Measurements from ENCODE around the gene DDX60.
A peak's percentile ranks its signal among the peaks of the same experiment; 100 is the strongest.

DDX60 gene

GRCh38 chr4:168248176-168248710 lies 70.3 kb downstream of the DDX60 start:
- H3K36me3 ChIP-seq (ENCODE audit: control insufficient read depth in 2 of 2, insufficient read depth in 1 of 2, low read length in 2 of 2), result no peaks in the 10 kb centered on the region
- POLR2A ChIA-PET, result no interaction called here
- H3K4me3 ChIP-seq (ENCODE audit: low read depth, low read length), result no peak overlapping the region
- H3K9me3 ChIP-seq (ENCODE audit: control insufficient read depth, insufficient read depth, low read depth, low read length), result no peaks in the 10 kb centered on the region
- H3K4me1 ChIP-seq (ENCODE audit: control insufficient read depth, insufficient read depth, low read length), result no peaks in the 10 kb centered on the region
- no peak overlapping the region for H3K27ac ChIP-seq (ENCODE audit: extremely low read depth, low read depth, low read length)
- CTCF ChIA-PET, result no interaction called here
- no peak for TF ChIP-seq ZNF211 (tag by site-specific recombination; IDR thresholded peaks at IDR 0.05; ENCODE audit: low read depth)
- no peak for TF ChIP-seq ZNF48 (tag by site-specific recombination; IDR thresholded peaks at IDR 0.05)
- no peak for TF ChIP-seq SP3 (tag by site-specific recombination; IDR thresholded peaks at IDR 0.05)
- TF ChIP-seq ZNF654 (tag by site-specific recombination; IDR thresholded peaks at IDR 0.05; ENCODE audit: low read depth), result no peak
- TF ChIP-seq ZNF140 (tag by site-specific recombination; IDR thresholded peaks at IDR 0.05), result no peak
- TF ChIP-seq ZNF596 (tag by site-specific recombination; IDR thresholded peaks at IDR 0.05), result no peak
- no peak for TF ChIP-seq ZNF747 (tag by site-specific recombination; IDR thresholded peaks at IDR 0.05)
- TF ChIP-seq ZNF223 (tag by site-specific recombination; IDR thresholded peaks at IDR 0.05), result no peak

GRCh38 chr4:168247603-168248002 lies 70.9 kb downstream of the DDX60 start:
- no peaks in the 10 kb centered on the region for H3K36me3 ChIP-seq (ENCODE audit: control insufficient read depth in 2 of 2, insufficient read depth in 1 of 2, low read length in 2 of 2)
- no peak for TF ChIP-seq ZSCAN16 (tag by site-specific recombination; IDR thresholded peaks at IDR 0.05)
- POLR2A ChIA-PET, result no interaction called here
- H3K9me3 ChIP-seq (ENCODE audit: control insufficient read depth, insufficient read depth, low read depth, low read length), result no peaks in the 10 kb centered on the region
- H3K4me1 ChIP-seq (ENCODE audit: control insufficient read depth, insufficient read depth, low read length), result no peaks in the 10 kb centered on the region
- H3K27ac ChIP-seq (ENCODE audit: extremely low read depth, low read depth, low read length), result no peak overlapping the region
- no peak overlapping the region for H3K4me3 ChIP-seq (ENCODE audit: low read depth, low read length)
- CTCF ChIA-PET, result no interaction called here

GRCh38 chr4:168241953-168242352 lies 76.6 kb downstream of the DDX60 start:
- H3K4me3 ChIP-seq (ENCODE audit: low read depth, low read length), result no peak overlapping the region
- H3K9me3 ChIP-seq (ENCODE audit: control insufficient read depth, insufficient read depth, low read depth, low read length), result no peaks in the 10 kb centered on the region
- no peak for TF ChIP-seq GLIS1 (tag by site-specific recombination; IDR thresholded peaks at IDR 0.05)
- TF ChIP-seq SETDB1 (IDR thresholded peaks at IDR 0.05; ENCODE audit: insufficient read length, low read length), result peak; percentile 58
- TF ChIP-seq ZNF549 (tag by site-specific recombination; IDR thresholded peaks at IDR 0.05), result no peak
- TF ChIP-seq PATZ1 (tag by site-specific recombination; IDR thresholded peaks at IDR 0.05), result no peak
- peak; percentile 67; the same call in 1 of the 2 replicates for TF ChIP-seq TRIM28 (IDR thresholded peaks at IDR 0.05; ENCODE audit: borderline replicate concordance, low read length)
- TF ChIP-seq ZSCAN23 (tag by site-specific recombination; IDR thresholded peaks at IDR 0.05), result no peak
- no peak for TF ChIP-seq ZFP37 (tag by site-specific recombination; IDR thresholded peaks at IDR 0.05)
- no peak for TF ChIP-seq KLF17 (tag by site-specific recombination; IDR thresholded peaks at IDR 0.05)
- no peaks in the 10 kb centered on the region for H3K36me3 ChIP-seq (ENCODE audit: control insufficient read depth in 2 of 2, insufficient read depth in 1 of 2, low read length in 2 of 2)
- CTCF ChIA-PET, result no interaction called here
- POLR2A ChIA-PET, result no interaction called here
- H3K27ac ChIP-seq (ENCODE audit: extremely low read depth, low read depth, low read length), result no peak overlapping the region
- no peaks in the 10 kb centered on the region for H3K4me1 ChIP-seq (ENCODE audit: control insufficient read depth, insufficient read depth, low read length)

GRCh38 chr4:168240821-168241220 lies 77.7 kb downstream of the DDX60 start:
- H3K36me3 ChIP-seq (ENCODE audit: control insufficient read depth in 2 of 2, insufficient read depth in 1 of 2, low read length in 2 of 2), result no peaks in the 10 kb centered on the region
- H3K27ac ChIP-seq (ENCODE audit: extremely low read depth, low read depth, low read length), result no peak overlapping the region
- ChIA-PET POLR2A (no interaction called here), CTCF (no interaction called here)
- H3K9me3 ChIP-seq (ENCODE audit: control insufficient read depth, insufficient read depth, low read depth, low read length), result no peaks in the 10 kb centered on the region
- H3K4me3 ChIP-seq (ENCODE audit: low read depth, low read length), result no peak overlapping the region
- no peak for TF ChIP-seq ZSCAN18 (tag by site-specific recombination; IDR thresholded peaks at IDR 0.05)
- no peak for TF ChIP-seq KLF16 (tag by site-specific recombination; IDR thresholded peaks at IDR 0.05)
- no peak for TF ChIP-seq ZNF792 (tag by site-specific recombination; IDR thresholded peaks at IDR 0.05)
- TF ChIP-seq SCRT1 (tag by site-specific recombination; IDR thresholded peaks at IDR 0.05; ENCODE audit: borderline replicate concordance), result no peak
- TF ChIP-seq ZNF146 (tag by site-specific recombination; IDR thresholded peaks at IDR 0.05), result no peak
- no peak for TF ChIP-seq ZNF530 (tag by site-specific recombination; IDR thresholded peaks at IDR 0.05; ENCODE audit: low read depth)
- no peak for TF ChIP-seq ZNF791 (tag by site-specific recombination; IDR thresholded peaks at IDR 0.05)
- no peak for TF ChIP-seq ZNF202 (tag by site-specific recombination; IDR thresholded peaks at IDR 0.05; ENCODE audit: borderline replicate concordance)
- no peaks in the 10 kb centered on the region for H3K4me1 ChIP-seq (ENCODE audit: control insufficient read depth, insufficient read depth, low read length)
